H9 (cell line): ENCODE data around the gene FSHR. TPM values are rescaled to one million over a fixed set of nuclear protein-coding genes. Genes with fewer than 3 reads are reported as not detected.

Source experiments
- DNase-seq: peaks from one replicate; pipeline ENCODE4 v3.0.0-alpha.2; 2017
- H2AFZ ChIP-seq: one replicate; pipeline ENCODE4 v1.6.1; 2013; ENCODE audit warnings: mild to moderate bottlenecking, low read length, control low read depth, moderate library complexity
- H2AK5ac ChIP-seq: 2 replicates; pipeline ENCODE4 v1.6.1; 2013; ENCODE audit warnings: low read length, control low read depth, mixed read lengths; ENCODE audit not compliant: insufficient read length
- H2BK120ac ChIP-seq: one replicate; pipeline ENCODE4 v1.6.1; 2013; ENCODE audit warnings: low read depth, mild to moderate bottlenecking, low read length, control low read depth, inconsistent platforms; ENCODE audit not compliant: poor library complexity, severe bottlenecking
- H2BK12ac ChIP-seq: 2 replicates; pipeline ENCODE4 v1.6.1; 2013; ENCODE audit warnings: low read length, control low read depth, mixed read lengths, low read depth; ENCODE audit not compliant: insufficient read length
- H2BK15ac ChIP-seq: 2 replicates; pipeline ENCODE4 v1.6.1; 2013; ENCODE audit warnings: low read depth, low read length, control low read depth
- H2BK20ac ChIP-seq: one replicate; pipeline ENCODE4 v1.6.1; 2013; ENCODE audit warnings: low read depth, mild to moderate bottlenecking, low read length, control low read depth, inconsistent platforms; ENCODE audit not compliant: poor library complexity, severe bottlenecking
- H2BK5ac ChIP-seq: 2 replicates; pipeline ENCODE4 v1.6.1; 2013; ENCODE audit warnings: low read length, control low read depth, mixed read lengths; ENCODE audit not compliant: insufficient read length
- H3K14ac ChIP-seq: 2 replicates; pipeline ENCODE4 v1.6.1; 2013; ENCODE audit warnings: low read length, control low read depth; ENCODE audit not compliant: insufficient read depth
- H3K18ac ChIP-seq: 2 replicates; pipeline ENCODE4 v1.6.1; 2013; ENCODE audit warnings: low read depth, mild to moderate bottlenecking, mixed read lengths, low read length, control low read depth; ENCODE audit not compliant: insufficient read length
- H3K23ac ChIP-seq: 2 replicates; pipeline ENCODE4 v1.6.1; 2013; ENCODE audit warnings: low read length, control low read depth, mixed read lengths, low read depth; ENCODE audit not compliant: insufficient read length
- H3K23me2 ChIP-seq: 2 replicates; pipeline ENCODE4 v1.6.1; 2013; ENCODE audit warnings: low read depth, mild to moderate bottlenecking, mixed read lengths, low read length, control low read depth; ENCODE audit not compliant: insufficient read length, poor library complexity, severe bottlenecking
- H3K27ac ChIP-seq: 2 replicates; pipeline ENCODE4 v1.5.1; 2013; ENCODE audit warnings: low read length, control low read depth, mixed read lengths, low read depth; ENCODE audit not compliant: insufficient read length
- H3K27me3 ChIP-seq: 2 replicates; pipeline ENCODE4 v1.6.1; 2013; ENCODE audit warnings: low read length, control low read depth, inconsistent platforms; ENCODE audit not compliant: insufficient read depth
- H3K4ac ChIP-seq: 2 replicates; pipeline ENCODE4 v1.6.1; 2013; ENCODE audit warnings: low read depth, mild to moderate bottlenecking, control low read depth, inconsistent platforms, low read length, moderate library complexity
- H3K4me1 ChIP-seq: 2 replicates; pipeline ENCODE4 v1.6.1; 2013; ENCODE audit warnings: low read length, control low read depth, inconsistent platforms; ENCODE audit not compliant: insufficient read depth
- H3K4me2 ChIP-seq: 2 replicates; pipeline ENCODE4 v1.6.1; 2013; ENCODE audit warnings: low read length, control low read depth, mixed read lengths; ENCODE audit not compliant: insufficient read length, insufficient read depth
- H3K56ac ChIP-seq: 2 replicates; pipeline ENCODE4 v1.6.1; 2013; ENCODE audit warnings: low read depth, mild to moderate bottlenecking, mixed read lengths, low read length, control low read depth; ENCODE audit not compliant: insufficient read length
- H3K79me1 ChIP-seq: 2 replicates; pipeline ENCODE4 v1.6.1; 2013; ENCODE audit warnings: low read depth, mild to moderate bottlenecking, moderate library complexity, low read length, control low read depth, inconsistent platforms; ENCODE audit not compliant: insufficient read depth, poor library complexity, severe bottlenecking
- H3K79me2 ChIP-seq: 2 replicates; pipeline ENCODE4 v1.6.1; 2013; ENCODE audit warnings: low read length, control low read depth, inconsistent platforms; ENCODE audit not compliant: insufficient read depth
- H3K9ac ChIP-seq: 2 replicates; pipeline ENCODE4 v1.6.1; 2013; ENCODE audit warnings: low read length, control low read depth, mixed read lengths; ENCODE audit not compliant: insufficient read length; ENCODE audit errors: extremely low read depth
- H3K9me3 ChIP-seq: one replicate; pipeline ENCODE4 v1.6.1; 2013; ENCODE audit warnings: low read depth, low read length, inconsistent platforms; ENCODE audit not compliant: control insufficient read depth
- H3T11ph ChIP-seq: one replicate; pipeline ENCODE4 v1.6.1; 2013; ENCODE audit warnings: mild to moderate bottlenecking, low read length, control low read depth, inconsistent platforms
- H4K20me1 ChIP-seq: one replicate; pipeline ENCODE4 v1.6.1; 2013; ENCODE audit not compliant: control insufficient read depth, insufficient read length, insufficient read depth
- H4K5ac ChIP-seq: 2 replicates; pipeline ENCODE4 v1.6.1; 2013; ENCODE audit warnings: low read depth, mild to moderate bottlenecking, mixed read lengths, low read length, control low read depth; ENCODE audit not compliant: insufficient read length
- H4K8ac ChIP-seq: replicated peaks from 2 replicates; pipeline ENCODE4 v1.6.1; 2013; ENCODE audit warnings: low read length, control low read depth, mixed read lengths, low read depth; ENCODE audit not compliant: insufficient read length
- H4K91ac ChIP-seq: 2 replicates; pipeline ENCODE4 v1.6.1; 2013; ENCODE audit warnings: low read depth, mild to moderate bottlenecking, moderate library complexity, mixed read lengths, low read length, control low read depth; ENCODE audit not compliant: insufficient read length
- H3K27ac Mint-ChIP-seq, 3 experiments: 2 replicates in 2 of 3; 3 replicates in 1 of 3; pipeline ENCODE4 v1.8.0; 2020 to 2021; ENCODE audit warnings: mixed read lengths in 3 of 3, mild to moderate bottlenecking in 1 of 3, moderate library complexity in 1 of 3
- H3K27me3 Mint-ChIP-seq: 2 replicates; pipeline ENCODE4 v1.8.0; 2021; ENCODE audit warnings: low read depth, mild to moderate bottlenecking, moderate library complexity, mixed read lengths
- H3K36me3 Mint-ChIP-seq, 3 experiments: 2 replicates in 2 of 3; 3 replicates in 1 of 3; pipeline ENCODE4 v1.8.0; 2020 to 2021; ENCODE audit warnings: low read depth in 3 of 3, mixed read lengths in 3 of 3; ENCODE audit not compliant: insufficient read depth in 1 of 3
- H3K4me1 Mint-ChIP-seq, 2 experiments: 2 replicates each; pipeline ENCODE4 v1.8.0; 2020; ENCODE audit warnings: mixed read lengths in 2 of 2
- H3K4me3 Mint-ChIP-seq, 2 experiments: 2 replicates in 1 of 2; 3 replicates in 1 of 2; pipeline ENCODE4 v1.8.0; 2020 to 2021; ENCODE audit warnings: mild to moderate bottlenecking in 2 of 2, mixed read lengths in 2 of 2, moderate library complexity in 1 of 2
- H3K9me3 Mint-ChIP-seq, 2 experiments: 2 replicates in 1 of 2; 3 replicates in 1 of 2; pipeline ENCODE4 v1.8.0; 2020; ENCODE audit warnings: mild to moderate bottlenecking in 2 of 2, mixed read lengths in 2 of 2, moderate library complexity in 1 of 2
- CTCF ChIP-seq: fragments of 200-600 bp; sonication (generic); conservative IDR thresholded peaks from 3 replicates; pipeline ENCODE4 v1.8.0; 2021; ENCODE audit warnings: antibody characterized with exemption, mild to moderate bottlenecking
- WGBS: extraction: QIAGEN DNeasy Blood & Tissue Kit; methylation state at CpG from one replicate; pipeline ENCODE4 v1.1.7; 2013; ENCODE audit warnings: missing lambda C conversion rate, low lambda C conversion rate, mixed read lengths; ENCODE audit not compliant: insufficient read length; ENCODE audit errors: extremely low coverage; 5-methylcytosine and 5-hydroxymethylcytosine counted together
- total RNA-seq: library from RNA; stranded (reverse); gene quantifications from 2 replicates; pipeline ENCODE4 v1.2.1, GENCODE V29; 2021

The FSHR gene
- total RNA-seq, 1 experiment from 2014 or later: not detected

DNA sequence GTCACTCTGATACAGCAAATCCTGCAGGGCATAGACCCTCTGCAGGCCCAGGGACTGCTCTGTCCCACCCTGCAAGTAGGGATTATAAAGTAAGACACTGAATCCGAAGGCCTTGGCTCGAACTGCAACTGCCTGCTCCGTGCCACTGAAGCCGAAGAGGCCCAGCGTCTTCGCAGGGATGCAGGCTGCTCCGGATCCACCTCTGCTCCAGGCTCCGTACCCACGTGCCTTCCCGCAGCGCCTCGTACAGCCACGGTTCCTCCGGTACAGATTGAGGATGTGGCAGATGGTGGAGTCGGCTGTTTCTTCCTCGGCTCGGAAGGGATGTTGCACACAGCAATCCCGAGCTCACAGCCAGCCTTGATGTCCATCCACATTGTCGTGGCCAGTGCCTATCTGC lies 238.4 kb downstream of the FSHR start:
- H3K23ac ChIP-seq: no peak overlapping the region
- H4K5ac ChIP-seq: no peak overlapping the region
- no peak overlapping the region for H3K27ac ChIP-seq
- no peak overlapping the region for H3K14ac ChIP-seq
- no peak overlapping the region for H2AFZ ChIP-seq
- Mint-ChIP-seq H3K4me1 (peaks cover 2 to 4% of the 10 kb centered on the region in 2 experiments; a peak in 1 of 4 replicates), H3K27me3 (peaks cover 2% of the 10 kb centered on the region; the same call in 1 of the 2 replicates), H3K36me3 (no peaks in the 10 kb centered on the region; a peak in 1 of 7 replicates), H3K4me3 (no peak overlapping the region), H3K9me3 (peaks cover 4 to 7% of the 10 kb centered on the region in 2 experiments; a peak in 4 of 5 replicates), H3K27ac (no peak overlapping the region)
- no peak overlapping the region for H3K56ac ChIP-seq
- no peaks in the 10 kb centered on the region for H4K20me1 ChIP-seq
- TF ChIP-seq CTCF: no peak
- no peaks in the 10 kb centered on the region for H3K4me1 ChIP-seq
- no peak overlapping the region for H3T11ph ChIP-seq
- H2BK12ac ChIP-seq: no peak overlapping the region
- no peak overlapping the region for H2BK120ac ChIP-seq
- H3K4ac ChIP-seq: no peak overlapping the region
- no peak for DNase-seq
- H3K4me2 ChIP-seq: no peak overlapping the region
- no peak overlapping the region for H4K91ac ChIP-seq
- no peak overlapping the region for H2BK15ac ChIP-seq
- no CpG with 5 or more reads among the region's 19 CpGs for WGBS
- no peaks in the 10 kb centered on the region for H3K79me2 ChIP-seq
- H4K8ac ChIP-seq: no peak overlapping the region
- no peak overlapping the region for H2AK5ac ChIP-seq
- H3K79me1 ChIP-seq: no peaks in the 10 kb centered on the region
- H3K9ac ChIP-seq: no peak overlapping the region
- H3K9me3 ChIP-seq: no peaks in the 10 kb centered on the region
- no peaks in the 10 kb centered on the region for H3K27me3 ChIP-seq
- H2BK5ac ChIP-seq: no peak overlapping the region
- no peak overlapping the region for H2BK20ac ChIP-seq
- peaks cover 3% of the 10 kb centered on the region for H3K23me2 ChIP-seq
- no peak overlapping the region for H3K18ac ChIP-seq
